Measurements from ENCODE around the gene SMARCC2. TPM values are rescaled to one million over a fixed set of nuclear protein-coding genes. Genes with fewer than 3 reads are reported as not detected.

The SMARCC2 gene
- total RNA-seq (2014; rRNA removed; shearing (Covaris generic)) (59.7 and 68.3 TPM in 2 replicates), total RNA-seq (2022) (137 and 162 TPM in 2 replicates), Bru-seq, nascent RNA (percentile 91 among the genes with signal in this experiment), BruChase-seq, experiment 1, labeled RNA remaining after a 6-hour chase (percentile 98 among the genes with signal in this experiment), BruChase-seq, experiment 2, labeled RNA remaining after a 2-hour chase (percentile 97 among the genes with signal in this experiment)
- long read RNA-seq, full-length matches to known transcripts, result 125 of 221 reads
- long read RNA-seq, partial matches to known transcripts, result 46 of 221 reads
- long read RNA-seq, other reads (novel, unspliced or antisense), result 50 of 221 reads

GRCh38 chr12:56189099-56189917, at the start of gene SMARCC2:
TSS of gene SMARCC2 (minus strand) at chr12:56189483. CDS start at chr12:56189461, 22 bp downstream.
- no TSS peak for BruUV-seq (replicated peaks)
- POLR2A ChIA-PET, result interaction anchor here (0.5 to 3.4 kb wide), 16 partner anchors 8 to 1693 kb away, joined by 3 to 22 read pairs (median 4); partner anchors contain the start of genes ESYT1, MYL6B, RNF41 and RPL41

GRCh38 chr12:56237552-56237951, 48.3 kb upstream of the SMARCC2 start:
- Histone ChIP-seq H3K9me2 (ENCODE audit: insufficient read depth, low read length) (no peaks in the 10 kb centered on the region), H3K27ac (ENCODE audit: low read depth, low read length, poor library complexity, severe bottlenecking) (no peak overlapping the region), H2AFZ (ENCODE audit: low read length) (no peak overlapping the region), H3K9me3 (ENCODE audit: low read length) (no peaks in the 10 kb centered on the region), H3K79me2 (ENCODE audit: insufficient read depth, low read depth, low read length) (no peaks in the 10 kb centered on the region), H3K36me3 (ENCODE audit: insufficient read depth, low read length) (peaks cover 34% of the 10 kb centered on the region), H3K4me2 (ENCODE audit: low read length) (no peak overlapping the region), H3K4me1 (ENCODE audit: insufficient read depth, low read length, poor library complexity, severe bottlenecking) (peaks cover 2% of the 10 kb centered on the region), H3K4me3 (ENCODE audit: low read depth, low read length, poor library complexity, severe bottlenecking) (no peak overlapping the region), H4K20me1 (ENCODE audit: insufficient read depth, low read length) (no peaks in the 10 kb centered on the region)
- TF ChIP-seq EZH2phosphoT487 (IDR thresholded peaks at IDR 0.05; ENCODE audit: borderline replicate concordance, low read depth, low read length) (no peak), CTCF (conservative IDR thresholded peaks at IDR 0.05; ENCODE audit: low read length) (no peak)
- intact Hi-C loops (cut with micrococcal nuclease; ENCODE audit: unreplicated experiment), result no loop called here
- ChIA-PET POLR2A (no interaction called here), CTCF (ENCODE audit: unreplicated experiment) (no interaction called here)
- DNase-seq (ENCODE audit: low spot score), result no peak
- BruUV-seq (replicated peaks), result no TSS peak

More at GRCh38 chr12:56189099-56189917, at the start of gene SMARCC2:
- H2AFZ ChIP-seq (ENCODE audit: low read length), result peak within 1 kb of the TSS; percentile 91
- TF ChIP-seq EZH2phosphoT487 (IDR thresholded peaks at IDR 0.05; ENCODE audit: borderline replicate concordance, low read depth, low read length) (no peak), CTCF (conservative IDR thresholded peaks at IDR 0.05; ENCODE audit: low read length) (peak; percentile 77)
- H3K79me2 ChIP-seq (ENCODE audit: insufficient read depth, low read depth, low read length), result peaks cover 31% of the 10 kb centered on the region
- no peaks in the 10 kb centered on the region for H3K9me2 ChIP-seq (ENCODE audit: insufficient read depth, low read length)
- CTCF ChIA-PET (ENCODE audit: unreplicated experiment), result interaction anchor here (0.5 to 2.5 kb wide), 15 partner anchors 19 to 1708 kb away, joined by 3 to 23 read pairs (median 5); partner anchors contain the start of genes RNF41, RPL41 and ZC3H10
- H4K20me1 ChIP-seq (ENCODE audit: insufficient read depth, low read length), result 0 out of 2 replicates have a peak, but pooled peaks cover 4% of the 10 kb centered on the region
- peaks cover 40% of the 10 kb centered on the region for H3K4me1 ChIP-seq (ENCODE audit: insufficient read depth, low read length, poor library complexity, severe bottlenecking)
- peak within 1 kb of the TSS; percentile 72 for H3K27ac ChIP-seq (ENCODE audit: low read depth, low read length, poor library complexity, severe bottlenecking)
- no peaks in the 10 kb centered on the region for H3K9me3 ChIP-seq (ENCODE audit: low read length)
- intact Hi-C loops (cut with micrococcal nuclease; ENCODE audit: unreplicated experiment), result loop anchor here (1.0 to 5.0 kb wide), 5 partner anchors 31 to 451 kb away; partner anchors contain the start of gene MYL6
- H3K4me2 ChIP-seq (ENCODE audit: low read length), result peak within 1 kb of the TSS; percentile 96
- H3K4me3 ChIP-seq (ENCODE audit: low read depth, low read length, poor library complexity, severe bottlenecking), result peak within 1 kb of the TSS; percentile 79
- DNase-seq (ENCODE audit: low spot score), result peak; percentile 90
- peaks cover 31% of the 10 kb centered on the region for H3K36me3 ChIP-seq (ENCODE audit: insufficient read depth, low read length)
